Measurements from ENCODE around the gene IFI27L1. TPM values are rescaled to one million over a fixed set of nuclear protein-coding genes. Genes with fewer than 3 reads are reported as not detected.

Gene IFI27L1
- polyA plus RNA-seq, 4 donors = 29.2 to 44.5 (median 30.2) TPM

- no peak overlapping the region for H3K27ac ChIP-seq (ENCODE audit: low read depth in 1 of 3, low read length in 2 of 3)
- no peak overlapping the region for H3K4me3 ChIP-seq (ENCODE audit: low read depth in 1 of 3, low read length in 3 of 3)
- no peaks in the 10 kb centered on the region for H3K9me3 ChIP-seq (ENCODE audit: control insufficient read depth in 2 of 2, insufficient read depth in 1 of 2, low read depth in 1 of 2, low read length in 1 of 2)
- DNase-seq (no peak), FAIRE-seq (no peak)
- WGBS, 3 donors = 88 to 90% (median 90%) methylated on average over 19 of the region's 19 CpGs
- H3K27me3 ChIP-seq (ENCODE audit: control insufficient read depth in 3 of 3, insufficient read depth in 3 of 3, low read length in 3 of 3) = no peaks in the 10 kb centered on the region
- peaks cover 15 to 70% (median 17%) of the 10 kb centered on the region in 3 donors for H3K36me3 ChIP-seq (ENCODE audit: control insufficient read depth in 3 of 3, insufficient read depth in 2 of 3, low read depth in 1 of 3, low read length in 3 of 3)
- no peaks in the 10 kb centered on the region for H3K4me1 ChIP-seq (ENCODE audit: control insufficient read depth in 3 of 3, insufficient read depth in 2 of 3, low read depth in 1 of 3, low read length in 2 of 3)
These were observed 35.4 kb upstream of the IFI27L1 start for GRCh38 chr14:94045563-94046345.

GRCh38 chr14:94046696-94047250, 34.3 kb upstream of the IFI27L1 start:
- Histone ChIP-seq H3K36me3 (ENCODE audit: control insufficient read depth in 3 of 3, insufficient read depth in 2 of 3, low read depth in 1 of 3, low read length in 3 of 3) (peaks cover 16 to 75% (median 22%) of the 10 kb centered on the region in 3 donors), H3K9me3 (ENCODE audit: control insufficient read depth in 2 of 2, insufficient read depth in 1 of 2, low read depth in 1 of 2, low read length in 1 of 2) (no peaks in the 10 kb centered on the region), H3K27ac (ENCODE audit: low read depth in 1 of 3, low read length in 2 of 3) (no peak overlapping the region), H3K4me1 (ENCODE audit: control insufficient read depth in 3 of 3, insufficient read depth in 2 of 3, low read depth in 1 of 3, low read length in 2 of 3) (no peaks in the 10 kb centered on the region), H3K27me3 (ENCODE audit: control insufficient read depth in 3 of 3, insufficient read depth in 3 of 3, low read length in 3 of 3) (no peaks in the 10 kb centered on the region), H3K4me3 (ENCODE audit: low read depth in 1 of 3, low read length in 3 of 3) (no peak overlapping the region)
- no peak for FAIRE-seq
- no peak for DNase-seq
- 75 to 86% (median 82%) methylated on average over 7 of the region's 7 CpGs for WGBS, 3 donors

- Histone ChIP-seq H3K4me1 (ENCODE audit: control insufficient read depth in 3 of 3, insufficient read depth in 2 of 3, low read depth in 1 of 3, low read length in 2 of 3) (no peaks in the 10 kb centered on the region), H3K36me3 (ENCODE audit: control insufficient read depth in 3 of 3, insufficient read depth in 2 of 3, low read depth in 1 of 3, low read length in 3 of 3) (peaks cover 22 to 81% (median 22%) of the 10 kb centered on the region in 3 donors), H3K9me3 (ENCODE audit: control insufficient read depth in 2 of 2, insufficient read depth in 1 of 2, low read depth in 1 of 2, low read length in 1 of 2) (no peaks in the 10 kb centered on the region), H3K27me3 (ENCODE audit: control insufficient read depth in 3 of 3, insufficient read depth in 3 of 3, low read length in 3 of 3) (no peaks in the 10 kb centered on the region), H3K4me3 (ENCODE audit: low read depth in 1 of 3, low read length in 3 of 3) (no peak overlapping the region), H3K27ac (ENCODE audit: low read depth in 1 of 3, low read length in 2 of 3) (no peak overlapping the region)
- 95 to 98% (median 95%) methylated on average over 3 of the region's 3 CpGs for WGBS, 3 donors
- DNase-seq (no peak), FAIRE-seq (no peak)
These were observed 33.5 kb upstream of the IFI27L1 start for GRCh38 chr14:94047581-94047980.

GRCh38 chr14:94048691-94049624, 32.2 kb upstream of the IFI27L1 start:
- Histone ChIP-seq H3K4me3 (ENCODE audit: low read depth in 1 of 3, low read length in 3 of 3) (no peak overlapping the region), H3K36me3 (ENCODE audit: control insufficient read depth in 3 of 3, insufficient read depth in 2 of 3, low read depth in 1 of 3, low read length in 3 of 3) (peaks cover 23 to 78% (median 25%) of the 10 kb centered on the region in 3 donors), H3K27me3 (ENCODE audit: control insufficient read depth in 3 of 3, insufficient read depth in 3 of 3, low read length in 3 of 3) (no peaks in the 10 kb centered on the region), H3K27ac (ENCODE audit: low read depth in 1 of 3, low read length in 2 of 3) (no peak overlapping the region), H3K4me1 (ENCODE audit: control insufficient read depth in 3 of 3, insufficient read depth in 2 of 3, low read depth in 1 of 3, low read length in 2 of 3) (no peaks in the 10 kb centered on the region), H3K9me3 (ENCODE audit: control insufficient read depth in 2 of 2, insufficient read depth in 1 of 2, low read depth in 1 of 2, low read length in 1 of 2) (no peaks in the 10 kb centered on the region)
- WGBS, 3 donors = 83 to 87% (median 84%) methylated on average over 10 of the region's 10 CpGs
- FAIRE-seq (no peak), DNase-seq (no peak)

- Histone ChIP-seq H3K4me3 (ENCODE audit: low read depth in 1 of 3, low read length in 3 of 3) (no peak overlapping the region), H3K27ac (ENCODE audit: low read depth in 1 of 3, low read length in 2 of 3) (no peak overlapping the region), H3K36me3 (ENCODE audit: control insufficient read depth in 3 of 3, insufficient read depth in 2 of 3, low read depth in 1 of 3, low read length in 3 of 3) (peaks cover 23 to 76% (median 25%) of the 10 kb centered on the region in 3 donors), H3K27me3 (ENCODE audit: control insufficient read depth in 3 of 3, insufficient read depth in 3 of 3, low read length in 3 of 3) (no peaks in the 10 kb centered on the region), H3K4me1 (ENCODE audit: control insufficient read depth in 3 of 3, insufficient read depth in 2 of 3, low read depth in 1 of 3, low read length in 2 of 3) (no peaks in the 10 kb centered on the region), H3K9me3 (ENCODE audit: control insufficient read depth in 2 of 2, insufficient read depth in 1 of 2, low read depth in 1 of 2, low read length in 1 of 2) (no peaks in the 10 kb centered on the region)
- FAIRE-seq (no peak), DNase-seq (no peak)
- 49 to 95% (median 91%) methylated on average over 2 of the region's 2 CpGs for WGBS, 3 donors
These were observed 31.5 kb upstream of the IFI27L1 start for GRCh38 chr14:94049625-94050023.

GRCh38 chr14:94050231-94050880, 30.8 kb upstream of the IFI27L1 start:
- Histone ChIP-seq H3K9me3 (ENCODE audit: control insufficient read depth in 2 of 2, insufficient read depth in 1 of 2, low read depth in 1 of 2, low read length in 1 of 2) (no peaks in the 10 kb centered on the region), H3K27ac (ENCODE audit: low read depth in 1 of 3, low read length in 2 of 3) (no peak overlapping the region), H3K27me3 (ENCODE audit: control insufficient read depth in 3 of 3, insufficient read depth in 3 of 3, low read length in 3 of 3) (no peaks in the 10 kb centered on the region), H3K4me1 (ENCODE audit: control insufficient read depth in 3 of 3, insufficient read depth in 2 of 3, low read depth in 1 of 3, low read length in 2 of 3) (no peaks in the 10 kb centered on the region), H3K4me3 (ENCODE audit: low read depth in 1 of 3, low read length in 3 of 3) (no peak overlapping the region), H3K36me3 (ENCODE audit: control insufficient read depth in 3 of 3, insufficient read depth in 2 of 3, low read depth in 1 of 3, low read length in 3 of 3) (peaks cover 20 to 80% (median 25%) of the 10 kb centered on the region in 3 donors)
- WGBS, 3 donors = 89 to 96% (median 93%) methylated on average over 6 of the region's 6 CpGs
- DNase-seq (no peak), FAIRE-seq (no peak)

GRCh38 chr14:94051115-94051514, 30.0 kb upstream of the IFI27L1 start:
- Histone ChIP-seq H3K27me3 (ENCODE audit: control insufficient read depth in 3 of 3, insufficient read depth in 3 of 3, low read length in 3 of 3) (no peaks in the 10 kb centered on the region), H3K27ac (ENCODE audit: low read depth in 1 of 3, low read length in 2 of 3) (no peak overlapping the region), H3K36me3 (ENCODE audit: control insufficient read depth in 3 of 3, insufficient read depth in 2 of 3, low read depth in 1 of 3, low read length in 3 of 3) (peaks cover 20 to 75% (median 25%) of the 10 kb centered on the region in 3 donors), H3K4me1 (ENCODE audit: control insufficient read depth in 3 of 3, insufficient read depth in 2 of 3, low read depth in 1 of 3, low read length in 2 of 3) (no peaks in the 10 kb centered on the region), H3K4me3 (ENCODE audit: low read depth in 1 of 3, low read length in 3 of 3) (no peak overlapping the region), H3K9me3 (ENCODE audit: control insufficient read depth in 2 of 2, insufficient read depth in 1 of 2, low read depth in 1 of 2, low read length in 1 of 2) (no peaks in the 10 kb centered on the region)
- FAIRE-seq (no peak), DNase-seq (peak; percentile 11 to 51)
- WGBS, 3 donors = 61 to 73% (median 72%) methylated on average over 9 of the region's 9 CpGs

- DNase-seq (no peak), FAIRE-seq (no peak)
- H3K27ac ChIP-seq (ENCODE audit: low read depth in 1 of 3, low read length in 2 of 3) = no peak overlapping the region
- H3K9me3 ChIP-seq (ENCODE audit: control insufficient read depth in 2 of 2, insufficient read depth in 1 of 2, low read depth in 1 of 2, low read length in 1 of 2) = no peaks in the 10 kb centered on the region
- WGBS, 3 donors = 91 to 95% (median 93%) methylated on average over 3 of the region's 3 CpGs
- H3K27me3 ChIP-seq (ENCODE audit: control insufficient read depth in 3 of 3, insufficient read depth in 3 of 3, low read length in 3 of 3) = no peaks in the 10 kb centered on the region
- no peaks in the 10 kb centered on the region for H3K4me1 ChIP-seq (ENCODE audit: control insufficient read depth in 3 of 3, insufficient read depth in 2 of 3, low read depth in 1 of 3, low read length in 2 of 3)
- peaks cover 22 to 74% (median 23%) of the 10 kb centered on the region in 3 donors for H3K36me3 ChIP-seq (ENCODE audit: control insufficient read depth in 3 of 3, insufficient read depth in 2 of 3, low read depth in 1 of 3, low read length in 3 of 3)
- no peak overlapping the region for H3K4me3 ChIP-seq (ENCODE audit: low read depth in 1 of 3, low read length in 3 of 3)
These were observed 29.3 kb upstream of the IFI27L1 start for GRCh38 chr14:94051779-94052178.
